Measurements from ENCODE around the gene KIRREL2. TPM values are rescaled to one million over a fixed set of nuclear protein-coding genes. Genes with fewer than 3 reads are reported as not detected.

The KIRREL2 gene
- total and polyA plus RNA-seq, 2 of the 8 experiments (the other 6 are each of a cell fraction or from before 2014, with no cell fraction given) = 2.4 to 4.6 TPM

DNA sequence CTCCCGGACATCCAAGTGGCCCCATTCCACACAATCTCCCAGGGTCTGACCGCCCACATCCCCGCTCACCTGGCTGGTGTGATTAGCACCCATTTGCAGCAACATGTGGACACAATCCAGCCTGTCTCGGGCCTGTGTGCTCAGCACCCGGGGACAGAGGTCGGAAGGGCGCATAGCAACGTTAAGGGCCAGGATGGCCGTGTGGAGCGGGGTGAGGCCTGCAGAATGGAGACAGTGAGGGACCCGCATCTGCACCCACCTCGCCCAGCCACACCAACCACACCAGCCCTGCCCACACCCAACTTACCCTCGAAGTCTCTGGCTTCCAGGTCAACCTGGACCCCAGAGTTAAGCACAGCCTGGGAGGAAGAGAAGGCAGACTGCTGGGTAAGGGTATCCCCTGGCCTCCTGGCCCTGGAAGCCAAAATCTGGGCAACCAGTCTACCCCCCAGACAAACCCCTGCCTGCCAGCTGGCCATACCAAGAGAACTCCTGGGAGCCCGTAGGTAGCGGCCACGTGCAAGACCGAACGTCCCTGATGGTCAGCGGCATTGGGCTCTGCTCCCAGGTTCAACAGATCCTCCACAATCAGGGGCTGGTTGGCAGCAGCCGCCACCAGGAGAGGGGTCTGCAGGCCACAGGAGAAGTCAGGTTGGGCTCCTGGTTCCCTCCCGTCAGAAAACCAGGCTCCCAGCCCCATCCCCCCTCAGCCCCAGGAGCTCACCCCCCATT lies 39.4 kb downstream of the KIRREL2 start:
- no peak overlapping the region for H3K4me3 ChIP-seq (ENCODE audit: extremely low read depth in 1 of 4, insufficient read depth in 2 of 4, low read depth in 3 of 4, low read length in 4 of 4)
- no peak for FAIRE-seq
- H3K4ac ChIP-seq (replicated peaks; ENCODE audit: insufficient read length, low read depth, low read length) = no peak overlapping the region
- no peak overlapping the region for H2BK5ac ChIP-seq (ENCODE audit: low read depth, low read length)
- H2BK12ac ChIP-seq (ENCODE audit: low read depth, low read length) = no peak overlapping the region
- H2AK5ac ChIP-seq (ENCODE audit: low read depth, low read length) = no peak overlapping the region
- H3K27ac ChIP-seq (ENCODE audit: low read depth, low read length) = no peak overlapping the region
- peaks cover 0 to 5% (median 1%) of the 10 kb centered on the region in 4 experiments; a peak in 5 of 7 replicates for H3K4me1 ChIP-seq (replicated peaks in 1 of 4; ENCODE audit: control insufficient read depth in 3 of 4, insufficient read depth in 4 of 4, low read length in 3 of 4)
- H3K36me3 ChIP-seq (ENCODE audit: control insufficient read depth in 2 of 4, insufficient read depth in 4 of 4, low read length in 3 of 4) = peaks cover 10 to 43% (median 17%) of the 10 kb centered on the region in 4 experiments
- H4K91ac ChIP-seq (replicated peaks; ENCODE audit: insufficient read length, low read length) = no peak overlapping the region
- no peak overlapping the region for H3K23ac ChIP-seq (ENCODE audit: insufficient read length)
- no peak overlapping the region for H2BK20ac ChIP-seq (ENCODE audit: low read length)
- TF ChIP-seq SP1 (IDR thresholded peaks at IDR 0.05; ENCODE audit: low read depth, low read length) = no peak
- no peak for TF ChIP-seq NRF1 (IDR thresholded peaks at IDR 0.05; ENCODE audit: low read depth, low read length)
- no peak for TF ChIP-seq YY1 (IDR thresholded peaks at IDR 0.05; ENCODE audit: low read depth, low read length)
- no peak for TF ChIP-seq CEBPB (IDR thresholded peaks at IDR 0.05; ENCODE audit: low read depth, low read length)
- no peak for TF ChIP-seq SP4 (IDR thresholded peaks at IDR 0.05; ENCODE audit: low read length)
- TF ChIP-seq PHF8 (conservative IDR thresholded peaks at IDR 0.05; ENCODE audit: low read depth, low read length) = no peak
- TF ChIP-seq POU5F1 (IDR thresholded peaks at IDR 0.05; ENCODE audit: low read depth, low read length) = no peak
- no peak for TF ChIP-seq GABPA (IDR thresholded peaks at IDR 0.05; ENCODE audit: borderline replicate concordance, insufficient read depth, low read length)
- TF ChIP-seq CHD2 (IDR thresholded peaks at IDR 0.05; ENCODE audit: low read length) = no peak
- H2BK15ac ChIP-seq (ENCODE audit: low read length) = no peak overlapping the region
- CTCF ChIA-PET (ENCODE audit: partially characterized antibody) = interaction anchor here (0.8 kb wide), 1 partner anchor 14 kb away, joined by 3 read pairs; no protein-coding TSS in a partner anchor
- peaks cover 0 to 8% of the 10 kb centered on the region in 2 experiments; a peak in 1 of 4 replicates for H3K79me2 ChIP-seq (ENCODE audit: control insufficient read depth in 1 of 2, insufficient read depth in 2 of 2, low read length in 2 of 2)
- no peak overlapping the region; the same call in 1 of the 2 replicates for H4K8ac ChIP-seq (ENCODE audit: extremely low read depth, insufficient read depth, low read length)
- H3K23me2 ChIP-seq (ENCODE audit: low read depth, low read length) = peaks cover 4% of the 10 kb centered on the region; the same call in 1 of the 2 replicates
- H4K20me1 ChIP-seq (replicated peaks in 1 of 2; ENCODE audit: control insufficient read depth in 1 of 2, insufficient read depth in 2 of 2, low read length in 2 of 2) = peaks cover 0 to 3% of the 10 kb centered on the region in 2 experiments
- no peak for DNase-seq (ENCODE audit: low read depth in 1 of 2, low spot score in 2 of 2)
- POLR2A ChIA-PET (ENCODE audit: partially characterized antibody) = interaction anchor here (0.6 to 1.4 kb wide), 3 partner anchors 8 to 611 kb away, joined by 3 to 4 read pairs (median 3); no protein-coding TSS in a partner anchor
- H3K56ac ChIP-seq (replicated peaks; ENCODE audit: insufficient read length, low read depth, low read length) = no peak overlapping the region
- no peak overlapping the region for H4K5ac ChIP-seq (ENCODE audit: insufficient read length, low read depth, low read length)
- no peaks in the 10 kb centered on the region for H3K27me3 ChIP-seq (replicated peaks in 1 of 4; ENCODE audit: control insufficient read depth in 3 of 4, extremely low read depth in 1 of 4, insufficient read depth in 3 of 4, low read length in 3 of 4)
- no peak overlapping the region for H3K18ac ChIP-seq (ENCODE audit: extremely low read depth, low read length)
- no peak overlapping the region for H3K14ac ChIP-seq (ENCODE audit: insufficient read length)
- no peak overlapping the region for H3K4me2 ChIP-seq (ENCODE audit: insufficient read depth in 1 of 2, low read depth in 2 of 2, low read length in 2 of 2)
- no peak overlapping the region for H3K9ac ChIP-seq (replicated peaks in 1 of 4; ENCODE audit: extremely low read depth in 1 of 4, low read depth in 3 of 4, low read length in 3 of 4)
- WGBS, 2 experiments (ENCODE audit: extremely low coverage in 1 of 2, insufficient coverage in 1 of 2, insufficient read length in 1 of 2, insufficient replicate concordance in 2 of 2, low coverage in 1 of 2, low lambda C conversion rate in 2 of 2, missing lambda C conversion rate in 1 of 2) = 94% methylated on average over 17 of the region's 21 CpGs; no CpG with 5 or more reads in 1 of the 2 experiments
- no peak overlapping the region for H2AFZ ChIP-seq (ENCODE audit: low read length)
- H2BK120ac ChIP-seq (replicated peaks; ENCODE audit: low read depth, low read length) = no peak overlapping the region
- H3K79me1 ChIP-seq (ENCODE audit: low read depth, low read length) = no peaks in the 10 kb centered on the region; the same call in 1 of the 2 replicates
- no peaks in the 10 kb centered on the region for H3K9me3 ChIP-seq (ENCODE audit: insufficient read depth in 2 of 2, low read depth in 1 of 2, low read length in 1 of 2)

Measured in H1 (cell line).